Fibroblast of the aortic adventitia (primary cell): ENCODE data around the gene KCTD7. TPM values are rescaled to one million over a fixed set of nuclear protein-coding genes. Genes with fewer than 3 reads are reported as not detected.
"Not testable (repeated sequence)": the region's sequence is repeated elsewhere in the genome, so short reads cannot be mapped to it uniquely, and the experiment has no call there.

ENCODE experiments used
- DNase-seq: peaks from one replicate; pipeline ENCODE4 v3.0.0-alpha.2; 2010; ENCODE audit warnings: low read depth
- H3K4me3 ChIP-seq: 2 replicates; pipeline ENCODE4 v1.5.1; 2011; ENCODE audit warnings: low read depth, mild to moderate bottlenecking, control low read depth, low read length, moderate library complexity
- total RNA-seq: library from RNA; depleted of rRNA; stranded (reverse); fragments of >200 nt; gene quantifications from 2 replicates; pipeline ENCODE4 v1.2.3, GENCODE V29; 2012; ENCODE audit warnings: low replicate concordance
- TF ChIP-seq, protein P1 (sequence below): IDR thresholded peaks from 2 replicates; pipeline ENCODE4 v1.5.1; 2011; ENCODE audit warnings: mild to moderate bottlenecking, low read length, control low read depth, inconsistent platforms; ENCODE audit not compliant: insufficient read depth

KCTD7 gene
- total RNA-seq, 1 donor = 9.4 TPM

GRCh38 chr7:66671034-66671433 is 42.4 kb downstream of the KCTD7 start:
- no peak for DNase-seq
- TF ChIP-seq, protein P1, sequence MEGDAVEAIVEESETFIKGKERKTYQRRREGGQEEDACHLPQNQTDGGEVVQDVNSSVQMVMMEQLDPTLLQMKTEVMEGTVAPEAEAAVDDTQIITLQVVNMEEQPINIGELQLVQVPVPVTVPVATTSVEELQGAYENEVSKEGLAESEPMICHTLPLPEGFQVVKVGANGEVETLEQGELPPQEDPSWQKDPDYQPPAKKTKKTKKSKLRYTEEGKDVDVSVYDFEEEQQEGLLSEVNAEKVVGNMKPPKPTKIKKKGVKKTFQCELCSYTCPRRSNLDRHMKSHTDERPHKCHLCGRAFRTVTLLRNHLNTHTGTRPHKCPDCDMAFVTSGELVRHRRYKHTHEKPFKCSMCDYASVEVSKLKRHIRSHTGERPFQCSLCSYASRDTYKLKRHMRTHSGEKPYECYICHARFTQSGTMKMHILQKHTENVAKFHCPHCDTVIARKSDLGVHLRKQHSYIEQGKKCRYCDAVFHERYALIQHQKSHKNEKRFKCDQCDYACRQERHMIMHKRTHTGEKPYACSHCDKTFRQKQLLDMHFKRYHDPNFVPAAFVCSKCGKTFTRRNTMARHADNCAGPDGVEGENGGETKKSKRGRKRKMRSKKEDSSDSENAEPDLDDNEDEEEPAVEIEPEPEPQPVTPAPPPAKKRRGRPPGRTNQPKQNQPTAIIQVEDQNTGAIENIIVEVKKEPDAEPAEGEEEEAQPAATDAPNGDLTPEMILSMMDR = no peak
- H3K4me3 ChIP-seq = no peak overlapping the region

DNA sequence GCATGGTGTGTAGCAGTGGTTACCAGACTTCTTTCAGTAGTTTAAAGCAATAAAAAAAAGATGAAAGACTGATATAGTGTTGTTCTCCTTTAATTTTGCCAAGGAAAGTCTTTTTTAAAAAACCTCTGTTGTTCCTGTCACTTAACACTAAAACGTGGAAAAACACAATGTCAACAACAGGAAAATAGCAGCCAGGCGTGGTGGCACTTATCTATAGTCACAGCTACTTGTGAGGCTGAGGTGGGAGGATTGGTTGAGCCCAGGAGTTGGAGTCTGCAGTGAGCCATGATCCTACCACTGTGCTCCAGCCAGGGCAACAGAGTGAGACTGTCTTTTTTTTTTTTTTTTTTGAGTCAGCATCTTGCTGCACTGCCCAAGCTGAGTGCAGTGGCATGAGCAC is 42.8 kb downstream of the KCTD7 start:
- H3K4me3 ChIP-seq, DNase-seq: not testable (repeated sequence)

DNA sequence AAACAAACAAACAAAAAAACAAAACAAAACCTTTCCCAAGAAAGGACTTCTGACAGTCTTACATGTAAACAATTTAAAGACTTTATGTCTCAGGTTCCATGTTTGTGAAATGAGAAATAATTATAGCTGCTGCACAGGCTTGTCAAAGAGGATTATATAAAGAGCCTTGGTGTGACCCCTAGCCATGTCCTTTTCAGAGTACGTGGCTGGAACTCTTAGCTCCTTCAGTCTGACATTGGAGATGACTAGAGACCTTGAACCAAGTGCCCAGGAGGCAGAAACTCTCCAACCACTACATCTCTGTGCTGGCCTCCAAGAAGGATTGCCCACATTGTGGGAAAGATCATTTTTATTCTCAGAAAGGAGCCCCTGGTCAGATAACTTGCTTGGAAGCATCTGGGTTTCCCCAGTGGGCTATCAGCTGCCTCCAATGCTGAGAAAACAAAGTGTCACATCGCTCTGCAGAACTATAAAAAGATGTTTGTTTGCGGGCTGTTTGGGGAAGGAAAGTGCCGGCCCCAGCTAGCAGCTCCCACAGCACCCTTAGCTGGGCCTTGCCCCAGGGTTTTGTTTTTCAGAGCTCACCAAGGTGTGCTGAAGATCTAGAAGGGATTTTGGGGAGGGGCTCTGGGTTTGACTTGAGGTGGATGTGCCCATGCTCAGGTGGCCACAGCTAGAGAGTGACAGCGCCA is 43.9 kb downstream of the KCTD7 start:
- not testable (repeated sequence) for DNase-seq, H3K4me3 ChIP-seq

- DNase-seq = peak; percentile 28
These were observed 44.5 kb downstream of the KCTD7 start for GRCh38 chr7:66673124-66673640.

GRCh38 chr7:66679633-66680244 is 51.1 kb downstream of the KCTD7 start:
- TF ChIP-seq, protein P1 = no peak
- no peak overlapping the region for H3K4me3 ChIP-seq
- no peak for DNase-seq

More at GRCh38 chr7:66673124-66673640, 44.5 kb downstream of the KCTD7 start:
- not testable (repeated sequence) for H3K4me3 ChIP-seq

DNA sequence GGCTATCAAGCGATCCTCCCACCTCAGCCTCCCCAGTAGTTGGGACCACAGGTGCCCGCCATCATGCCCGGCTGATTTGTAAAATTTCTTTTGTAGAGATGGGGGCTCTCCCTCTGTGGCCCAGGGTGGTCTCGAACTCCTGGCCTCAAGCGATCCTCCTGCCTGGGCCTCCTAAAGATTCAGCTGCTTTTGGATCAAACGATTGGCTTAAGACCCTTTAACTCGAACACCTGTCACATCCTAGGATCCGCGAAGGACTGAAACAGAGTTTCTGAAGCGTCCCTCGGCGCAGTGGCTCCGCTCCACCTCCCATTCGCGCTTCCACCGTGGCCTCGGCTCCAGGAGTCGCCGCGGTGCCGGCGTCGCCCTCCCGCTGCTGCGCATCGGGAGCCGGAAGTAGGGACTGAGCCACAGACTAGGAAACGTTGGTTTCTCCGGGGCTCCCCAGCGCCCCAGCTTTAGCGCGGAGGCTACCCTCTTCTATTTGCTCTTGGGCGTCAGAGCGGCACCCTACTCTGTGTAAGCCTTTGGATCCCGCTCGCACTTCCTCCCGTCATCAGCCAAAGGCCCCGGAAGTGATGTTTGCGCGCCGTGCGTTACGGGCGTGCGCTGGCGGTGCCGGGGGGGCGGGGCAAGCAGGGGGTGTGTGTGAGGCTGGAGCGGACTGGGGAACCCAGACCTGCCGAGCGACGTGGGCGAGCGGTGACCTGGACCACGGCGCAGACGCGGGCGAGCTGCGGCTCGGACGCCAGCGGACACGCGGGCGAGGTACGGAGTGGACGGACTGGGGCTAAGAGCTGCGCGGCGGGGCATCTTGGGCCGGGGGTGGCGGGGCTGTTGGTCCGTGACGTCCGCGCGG is 53.0 kb downstream of the KCTD7 start:
- peak; percentile 93 for DNase-seq
- peak overlapping the region; percentile 85 for H3K4me3 ChIP-seq
- TF ChIP-seq, protein P1 = no peak

DNA sequence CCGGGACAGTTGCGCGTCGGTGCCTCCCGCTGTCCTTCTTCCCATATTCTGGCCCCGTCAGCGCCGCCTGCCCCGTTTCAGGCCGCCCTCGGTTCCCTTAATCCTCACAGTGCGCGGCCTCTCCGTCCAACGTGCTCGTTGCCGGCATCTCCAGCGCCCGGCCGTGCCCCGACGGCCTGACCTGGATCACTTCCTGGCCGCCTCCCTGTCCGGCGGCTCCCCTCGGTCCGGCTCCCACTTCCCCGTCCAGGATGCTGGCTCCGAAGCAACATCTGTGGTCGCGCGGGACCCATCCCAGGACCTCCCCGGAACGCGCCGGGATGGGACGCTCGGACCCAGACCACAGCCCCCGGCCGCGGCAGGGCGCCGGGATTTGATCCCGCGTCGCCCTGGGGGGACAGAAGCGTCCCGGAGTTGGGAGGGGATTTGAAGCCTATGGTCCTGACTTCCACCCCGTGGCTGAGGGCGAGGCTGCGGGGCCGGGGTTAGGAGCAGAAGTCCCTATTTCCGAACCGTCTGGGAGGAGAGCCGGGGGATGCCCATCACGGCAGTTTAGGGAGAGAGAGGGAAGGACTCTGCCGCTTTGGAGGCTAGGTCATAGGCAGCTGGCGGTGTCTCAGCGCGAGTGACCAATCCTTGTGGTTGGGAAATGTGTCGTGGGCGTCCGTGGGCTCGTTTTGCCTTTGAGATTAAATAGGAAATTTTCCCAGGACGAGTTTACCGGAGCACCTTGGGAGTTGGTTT is 53.8 kb downstream of the KCTD7 start:
- TF ChIP-seq, protein P1 = no peak
- peak overlapping the region; percentile 85 for H3K4me3 ChIP-seq
- DNase-seq = peak; percentile 45

- peak; percentile 68 for DNase-seq
- peak overlapping the region; percentile 85 for H3K4me3 ChIP-seq
These were observed 54.6 kb downstream of the KCTD7 start for GRCh38 chr7:66683094-66683769.
